HG03378 (cell line): ENCODE measurements around the gene PRCD.
"Not testable (repeated sequence)": the region's sequence is repeated elsewhere in the genome, so short reads cannot be mapped to it uniquely, and the experiment has no call there.

Experiments used
- ATAC-seq: cut with Tn5 transposase; IDR thresholded peaks from one replicate; pipeline ENCODE4 v1.9.1; 2021; ENCODE audit warnings: mild to moderate bottlenecking, moderate library complexity; ENCODE audit not compliant: unreplicated experiment

PRCD gene

DNA sequence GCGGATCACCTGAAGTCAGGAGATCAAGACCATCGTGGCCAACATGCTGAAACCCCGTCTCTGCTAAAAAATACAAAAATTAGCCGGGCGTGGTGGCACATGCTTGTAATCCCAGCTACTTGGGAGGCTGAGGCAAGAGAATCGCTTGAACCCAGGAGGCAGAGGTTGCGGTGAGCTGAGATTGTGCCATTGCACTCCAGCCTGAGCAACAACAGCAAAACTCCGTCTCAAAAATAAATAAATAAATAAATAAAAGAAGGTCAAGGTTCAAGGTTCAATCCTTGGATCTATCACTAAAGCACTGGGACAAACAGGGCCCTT, 14.4 kb upstream of the PRCD start:
- not testable (repeated sequence) for ATAC-seq

DNA sequence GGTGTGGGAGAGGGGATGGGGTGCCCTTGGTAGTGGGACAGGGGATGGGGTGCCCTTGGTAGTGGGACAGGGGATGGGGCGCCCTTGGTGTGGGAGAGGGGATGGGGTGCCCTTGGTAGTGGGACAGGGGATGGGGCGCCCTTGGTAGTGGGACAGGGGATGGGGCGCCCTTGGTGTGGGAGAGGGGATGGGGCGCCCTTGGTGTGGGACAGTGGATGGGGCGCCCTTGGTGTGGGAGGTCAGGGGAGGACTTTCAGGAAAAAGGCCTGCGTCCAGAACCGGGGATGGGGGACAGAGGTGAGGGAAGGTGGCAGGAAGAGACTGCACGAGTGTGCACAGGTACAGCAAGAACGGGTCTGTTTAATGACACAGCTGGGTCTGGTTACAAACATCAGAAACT, 12.8 kb upstream of the PRCD start:
- ATAC-seq: not testable (repeated sequence)

DNA sequence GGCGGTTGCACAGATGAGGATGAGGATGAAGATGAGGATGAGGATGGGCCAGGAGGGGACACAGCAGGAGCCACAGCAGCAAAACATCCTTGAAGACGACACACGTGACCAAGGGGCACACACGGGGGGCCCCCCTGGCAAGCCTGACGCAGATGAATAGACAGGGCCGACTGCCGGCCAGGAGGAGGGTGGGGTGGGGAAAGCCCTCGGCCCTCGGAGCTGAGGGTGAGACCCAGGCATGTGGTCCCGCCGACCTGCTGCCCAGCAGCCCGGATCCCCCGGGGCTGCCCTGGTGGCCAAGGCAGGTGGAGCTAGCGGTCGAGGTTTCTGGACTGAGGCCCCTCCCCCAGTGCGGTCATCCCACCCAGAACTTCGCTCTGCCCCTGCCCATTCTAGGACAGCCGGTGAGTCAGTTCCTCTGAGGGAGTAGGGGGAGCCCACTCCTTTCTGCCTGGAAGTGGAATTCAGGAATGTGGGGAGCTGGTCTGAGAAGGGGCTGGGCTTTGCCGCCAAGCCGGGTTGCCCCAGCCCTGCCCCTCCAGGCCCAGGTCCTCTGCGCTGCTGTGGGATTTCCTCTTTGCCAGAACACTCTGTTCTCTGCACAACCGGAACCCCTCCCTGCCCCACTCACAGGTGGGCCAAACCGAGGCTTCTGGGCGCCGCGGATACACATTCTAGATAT, 12.3 kb upstream of the PRCD start:
- ATAC-seq: peak; percentile 49

DNA sequence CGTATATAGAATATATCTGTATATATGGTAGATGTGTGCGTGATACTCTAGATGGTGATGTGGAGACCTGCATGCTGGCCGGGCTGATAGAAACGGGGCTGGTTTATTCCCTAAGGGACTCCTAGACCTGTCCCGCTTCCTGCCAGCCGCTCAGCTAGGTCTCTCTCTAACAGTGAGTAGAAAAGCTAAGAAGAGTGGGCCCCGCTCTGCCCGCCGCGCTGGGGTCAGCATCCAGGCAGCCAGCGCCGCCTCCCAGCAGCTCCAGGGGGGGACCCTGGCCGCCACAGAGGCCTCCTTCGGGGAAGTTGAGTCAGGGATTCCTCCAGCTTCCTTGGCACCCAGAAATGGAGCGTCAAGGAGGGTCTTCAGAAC, 11.7 kb upstream of the PRCD start:
- peak; percentile 34 for ATAC-seq

DNA sequence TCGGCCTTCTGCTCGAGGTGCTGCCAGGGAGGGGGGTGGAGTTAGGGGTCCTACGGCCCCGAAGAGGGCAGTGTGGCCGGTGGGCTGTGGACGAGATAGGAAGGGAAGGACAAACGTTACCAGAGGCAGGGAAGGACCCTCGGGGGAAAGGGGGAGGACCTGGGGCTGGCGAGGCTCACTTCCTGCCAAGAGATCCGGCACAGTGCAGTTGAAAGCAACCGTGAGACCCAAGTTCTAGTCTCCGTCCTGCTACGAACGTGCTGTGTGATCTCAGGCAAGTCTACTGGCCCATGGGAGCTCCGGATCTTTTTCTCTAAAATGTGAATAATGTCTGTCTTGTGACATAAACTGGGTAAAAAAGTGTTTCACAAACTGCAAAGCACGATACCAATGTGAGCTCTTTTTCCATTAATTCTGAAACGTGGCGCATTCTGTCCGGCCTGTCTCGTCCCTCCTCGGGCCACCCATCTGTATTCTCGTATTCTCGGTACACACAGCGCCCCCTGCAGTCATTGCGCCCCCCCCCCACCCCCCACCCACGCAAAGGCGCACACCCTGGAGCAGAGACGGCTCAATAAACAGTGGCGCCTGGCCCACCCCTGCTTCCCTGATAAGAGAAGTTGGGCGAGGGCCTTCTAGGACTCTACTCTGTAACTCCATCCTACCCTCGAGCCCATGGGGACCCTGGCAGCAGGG, 11.2 kb upstream of the PRCD start:
- no peak for ATAC-seq

DNA sequence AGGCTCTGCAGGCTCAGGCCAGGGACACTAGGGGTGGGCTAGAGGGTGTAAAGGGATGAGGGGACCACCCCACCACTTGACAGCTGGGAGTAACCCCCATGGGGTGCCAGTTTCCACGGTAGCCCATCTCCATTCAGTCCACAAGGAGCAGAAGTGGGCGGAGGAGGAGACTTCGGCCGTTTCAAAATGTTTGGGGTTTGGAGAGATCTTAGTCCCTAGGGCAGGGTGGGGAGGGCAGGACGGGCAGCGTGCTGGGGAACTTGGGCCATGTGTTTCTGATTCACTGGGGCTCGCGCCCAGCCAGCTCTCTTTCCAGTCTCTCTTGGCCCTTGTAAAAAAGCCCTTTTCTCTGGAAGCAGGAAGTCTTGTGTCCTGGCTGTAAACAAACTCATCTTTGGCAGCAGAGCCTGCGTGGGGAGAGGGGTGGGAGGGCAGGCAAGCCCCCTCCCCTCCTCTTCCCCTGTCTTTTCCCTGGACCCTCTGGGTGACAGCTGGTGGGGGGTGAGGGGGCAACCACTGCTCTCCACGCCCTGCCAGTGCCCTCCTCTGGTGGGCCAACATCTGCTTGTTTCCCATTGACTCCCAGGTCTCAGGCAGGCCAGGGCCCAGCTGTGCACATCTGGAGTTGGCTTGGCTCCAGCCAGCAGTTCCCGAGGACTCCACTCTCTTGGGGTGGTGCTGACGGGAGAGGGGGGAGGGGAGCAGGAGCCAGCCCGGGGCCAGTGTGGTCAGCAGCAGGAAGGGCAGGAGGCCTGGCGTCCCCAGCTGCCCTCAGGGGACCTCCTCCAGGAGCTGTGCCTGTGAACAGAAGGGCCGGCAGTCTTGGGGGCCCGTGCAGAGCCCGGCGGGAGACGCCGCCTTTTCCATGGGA, 10.4 kb upstream of the PRCD start:
- no peak for ATAC-seq

DNA sequence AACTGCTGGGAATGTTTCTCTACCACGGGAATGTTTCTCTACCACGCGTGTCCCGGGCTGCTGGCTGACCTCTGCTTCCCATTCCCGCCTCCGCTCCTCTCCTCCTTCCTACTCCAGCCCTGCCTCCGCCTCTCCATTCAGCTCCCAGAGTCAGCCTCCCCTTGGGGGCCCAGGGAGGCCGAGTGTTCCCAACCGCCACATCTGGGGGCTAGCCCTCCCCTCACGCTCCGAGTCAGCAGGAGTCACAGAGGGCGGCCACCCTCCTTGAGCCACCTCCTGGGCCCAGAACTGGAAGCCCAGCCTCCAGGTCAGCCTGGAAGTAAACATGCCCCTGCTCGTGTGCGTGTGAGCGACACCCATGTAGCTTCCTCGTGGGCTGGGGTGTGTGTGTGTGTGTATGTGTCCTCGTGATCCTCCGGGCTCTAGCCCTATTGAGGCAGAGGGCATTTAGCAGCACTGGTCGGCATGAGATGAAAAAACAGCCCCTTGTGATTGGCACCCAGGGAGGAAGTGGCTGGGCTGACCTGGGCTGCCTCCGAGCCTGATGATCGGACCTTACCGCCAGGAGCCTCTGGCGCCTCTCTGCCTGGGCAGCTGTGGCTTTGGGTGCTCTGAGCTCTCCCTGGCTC, 9.6 kb upstream of the PRCD start:
- ATAC-seq: no peak

DNA sequence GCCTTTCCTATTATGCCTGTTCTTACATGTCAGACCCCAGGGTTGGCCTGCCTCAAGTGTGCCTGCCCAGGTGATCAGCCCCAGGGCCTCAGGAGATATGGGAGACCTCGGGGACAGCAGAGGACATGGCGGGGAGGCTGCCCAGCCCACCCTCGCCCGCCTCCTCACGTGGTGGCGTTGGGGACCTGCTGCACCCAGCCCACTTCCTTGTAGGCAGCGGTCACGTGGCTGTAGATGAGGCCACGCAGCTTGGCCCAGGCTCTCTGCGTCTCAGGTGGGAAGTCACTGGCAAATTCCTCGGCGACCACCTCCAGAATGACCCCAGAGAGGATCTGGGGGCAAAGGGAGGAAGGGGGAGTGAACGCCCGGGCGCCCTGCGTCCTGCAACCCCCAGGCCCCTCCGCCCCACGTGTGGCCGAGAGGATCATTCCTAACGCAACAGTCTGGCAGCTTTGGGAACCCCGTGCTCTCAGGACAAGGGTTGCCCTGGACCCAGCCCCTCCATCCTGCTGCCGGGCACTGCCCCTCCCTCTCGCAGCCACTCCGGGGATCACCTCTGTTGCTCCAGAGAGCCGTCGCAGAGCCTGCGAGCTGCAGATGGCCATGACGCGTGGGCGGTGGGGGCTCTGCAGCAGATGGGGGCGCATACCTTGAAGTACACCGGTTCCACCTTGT, 8.9 kb upstream of the PRCD start:
- no peak for ATAC-seq

DNA sequence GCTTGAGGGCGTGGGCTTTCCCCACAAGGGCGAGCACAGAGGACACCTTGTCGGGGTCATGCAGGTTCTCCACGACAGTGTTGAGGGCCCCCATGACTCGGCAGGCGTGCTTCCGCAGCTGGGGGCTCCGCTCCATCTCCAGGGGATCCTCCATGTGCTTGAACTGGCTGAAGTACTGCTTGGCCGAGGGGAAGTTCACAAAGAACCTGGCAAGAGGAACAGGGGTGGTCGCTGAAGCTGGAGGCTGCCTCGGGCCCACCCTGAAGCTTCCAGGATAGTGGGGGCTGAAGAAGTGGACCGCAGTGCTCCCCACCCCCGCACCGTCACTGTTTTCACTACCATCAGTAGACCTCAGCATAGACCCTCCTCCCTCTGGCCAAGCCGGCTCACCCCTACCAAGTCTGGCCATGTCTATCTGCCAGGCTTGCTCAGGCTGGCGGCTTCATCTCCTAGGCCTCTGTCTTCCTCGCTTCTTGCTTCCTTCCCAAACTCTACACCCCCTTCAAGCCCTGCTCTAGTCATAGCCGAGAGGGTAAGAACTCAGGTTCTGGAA, 8.3 kb upstream of the PRCD start:
- ATAC-seq: no peak

DNA sequence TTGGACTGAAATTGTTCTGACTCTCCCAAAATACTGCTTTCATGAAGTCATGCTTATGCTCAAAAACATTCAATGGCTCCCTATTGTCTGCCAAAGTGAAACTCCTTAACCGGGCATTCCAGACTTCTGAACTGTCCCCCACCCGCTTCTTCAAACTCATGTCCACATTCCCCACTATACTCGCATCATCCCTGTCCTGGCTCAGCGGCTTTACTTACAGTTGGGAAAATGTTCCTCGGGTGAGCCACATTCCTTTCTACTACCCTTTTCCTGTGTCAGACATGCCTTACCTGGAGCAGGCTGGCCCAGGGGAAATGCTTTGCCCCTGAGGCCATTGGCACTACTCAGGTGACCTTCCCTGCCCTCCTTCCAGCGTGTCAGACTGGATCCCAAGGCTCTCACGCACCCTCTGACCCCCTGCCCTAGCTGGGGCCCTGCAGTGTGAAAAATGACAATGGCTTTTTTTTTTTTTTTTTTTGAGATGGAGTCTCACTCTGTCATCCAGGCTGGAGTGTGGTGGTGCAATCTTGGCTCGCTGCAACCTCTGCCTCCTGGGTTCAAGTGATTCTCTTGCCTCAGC, 7.7 kb upstream of the PRCD start:
- no peak for ATAC-seq

DNA sequence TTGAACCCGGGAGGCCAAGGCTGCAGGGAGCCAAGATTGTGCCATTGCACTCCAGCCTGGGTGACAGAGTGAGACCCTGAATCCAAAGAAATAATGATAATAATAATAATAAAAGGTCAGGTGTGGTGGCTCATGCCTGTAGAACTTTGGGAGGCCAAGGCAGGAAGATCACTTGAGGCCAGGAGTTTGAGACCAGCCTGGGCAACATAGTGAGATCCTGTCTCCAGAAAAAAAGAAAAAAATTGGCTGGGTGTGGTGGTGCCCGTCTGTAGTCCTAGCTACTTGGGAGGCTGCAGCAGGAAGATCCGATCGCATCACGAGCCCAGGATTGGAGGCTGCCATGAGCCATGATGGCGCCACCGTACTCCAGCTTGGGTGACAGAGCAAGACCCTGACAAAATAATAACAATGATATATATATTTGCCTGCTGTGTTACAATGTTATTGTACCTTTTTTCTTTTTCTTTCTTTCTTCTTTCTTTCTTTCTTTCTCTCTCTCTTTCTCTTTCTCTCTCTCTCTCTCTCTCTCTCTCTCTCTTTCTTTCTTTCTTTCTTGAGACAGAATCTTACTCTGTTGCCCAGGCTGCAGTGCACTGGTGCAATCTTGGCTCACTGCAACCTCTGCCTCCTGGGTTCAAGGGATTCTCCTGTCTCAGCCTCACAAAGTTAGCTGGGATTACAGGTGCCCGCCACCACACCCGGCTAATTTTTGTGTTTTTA, 6.0 kb upstream of the PRCD start:
- not testable (repeated sequence) for ATAC-seq

DNA sequence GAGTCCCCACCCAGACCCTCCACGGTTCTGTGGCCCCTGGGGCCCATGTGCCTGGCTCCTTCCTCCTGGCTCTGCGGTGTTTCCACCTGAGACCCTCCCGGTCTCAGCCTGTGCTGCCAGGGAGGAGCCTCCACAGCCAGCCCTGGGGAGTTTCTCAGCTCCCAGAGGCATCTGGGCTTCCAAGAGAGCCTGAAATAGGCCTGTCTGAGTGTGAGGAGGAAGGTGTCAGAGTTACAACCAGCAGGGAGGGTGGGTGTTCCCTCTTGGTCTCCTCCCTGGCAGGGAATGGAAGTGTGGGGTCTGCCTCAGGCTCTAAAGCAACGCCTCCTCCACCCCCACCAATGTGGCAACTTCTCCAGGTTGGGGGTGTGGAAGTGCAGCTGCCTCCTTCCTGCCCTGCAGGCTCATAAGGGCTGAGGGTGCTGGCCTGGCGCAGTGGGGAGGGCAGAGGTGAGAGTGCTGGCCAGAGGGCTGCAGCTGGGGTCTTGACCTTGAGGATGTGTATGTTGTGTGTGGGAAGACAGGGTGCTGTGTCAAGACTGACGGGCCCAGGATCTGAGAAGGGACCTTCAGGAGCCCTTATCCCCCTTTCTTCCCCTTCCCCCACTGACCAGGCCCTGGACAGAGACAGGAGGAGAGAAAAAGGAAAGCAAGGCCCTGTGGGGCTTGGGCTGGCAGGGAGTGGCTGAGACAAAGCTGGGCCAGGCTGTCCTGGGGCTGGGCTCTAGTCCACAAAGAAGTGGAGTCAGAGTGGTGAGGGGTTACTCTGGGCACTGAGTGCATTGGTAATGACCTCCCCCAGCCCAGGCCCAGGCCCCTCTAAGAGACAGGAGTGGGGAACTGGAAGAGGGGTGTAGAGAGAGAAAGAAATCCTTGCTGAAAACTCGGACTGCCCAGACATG, 4.8 kb upstream of the PRCD start:
- no peak for ATAC-seq

DNA sequence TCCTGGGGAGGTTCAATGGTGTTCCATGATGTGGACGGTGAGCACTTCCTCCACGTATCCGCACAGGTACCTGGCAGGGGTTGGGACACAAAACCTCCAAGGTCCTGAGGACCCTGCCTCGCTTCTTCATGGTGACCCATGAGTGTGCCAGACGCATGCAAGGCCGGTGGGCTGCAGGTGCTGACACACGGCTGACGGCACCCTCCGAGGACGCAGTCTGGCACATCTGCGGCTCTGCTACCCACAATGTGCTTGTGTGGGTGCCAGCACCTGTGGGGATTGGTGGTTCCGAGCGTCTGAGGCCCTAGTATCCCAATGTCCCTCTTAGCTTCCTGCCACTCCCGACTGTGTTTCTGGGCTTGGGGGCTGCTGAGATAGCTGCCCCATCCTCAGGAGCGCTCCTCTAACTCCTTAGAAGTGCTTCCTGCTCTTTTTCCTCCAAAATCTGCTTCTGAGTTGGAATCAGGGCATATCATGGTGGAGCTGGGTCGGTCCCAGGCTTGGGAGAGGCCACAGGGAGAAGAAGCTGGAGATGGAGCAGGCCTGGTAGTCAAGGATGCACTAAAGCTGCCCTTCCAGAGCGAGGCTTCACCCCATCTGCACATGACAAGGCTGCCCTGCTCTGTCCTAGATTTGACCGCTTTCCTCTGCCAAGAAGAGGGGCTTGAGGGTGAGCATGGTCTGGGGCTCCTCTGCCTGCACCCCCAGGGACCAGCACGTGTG, 3.9 kb upstream of the PRCD start:
- ATAC-seq: no peak

DNA sequence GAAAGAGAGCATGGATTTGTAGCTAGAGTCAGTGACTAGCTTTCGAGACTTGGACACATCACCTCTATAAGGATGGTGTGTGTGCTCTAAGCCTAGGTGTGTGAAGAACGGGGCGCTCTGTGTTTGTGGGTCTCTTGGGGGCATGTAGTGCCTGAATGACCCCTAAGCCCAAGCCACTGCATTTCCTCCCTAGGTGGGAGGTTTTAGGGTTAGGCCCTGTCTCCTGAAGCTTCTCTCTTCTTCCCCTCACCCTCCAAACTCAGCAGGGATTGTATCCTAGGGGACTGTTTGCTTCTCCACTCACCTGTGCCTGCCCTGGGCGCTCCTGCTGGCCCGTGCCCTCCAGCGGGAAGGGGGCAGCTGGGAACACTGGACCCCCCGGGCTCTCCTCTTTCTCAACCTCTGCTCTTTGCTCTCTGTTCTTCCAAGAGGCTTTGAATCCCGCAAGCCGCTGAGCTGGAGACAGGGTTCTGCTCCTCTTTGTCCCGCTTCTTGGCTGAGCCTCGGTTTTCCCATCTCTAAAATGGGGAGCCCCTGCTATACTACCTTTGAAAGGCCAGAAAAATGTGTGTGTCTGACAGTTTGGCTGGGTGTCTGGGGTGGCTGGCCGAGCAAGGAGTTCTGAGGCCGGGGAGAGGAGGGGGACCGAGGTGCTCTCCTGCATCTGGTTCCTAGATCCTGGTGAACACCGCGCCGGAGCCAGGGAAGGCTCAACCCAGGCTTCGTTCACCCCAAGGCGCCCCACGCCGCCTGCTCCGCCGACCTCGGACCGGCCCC, 3.1 kb upstream of the PRCD start:
- no peak for ATAC-seq

DNA sequence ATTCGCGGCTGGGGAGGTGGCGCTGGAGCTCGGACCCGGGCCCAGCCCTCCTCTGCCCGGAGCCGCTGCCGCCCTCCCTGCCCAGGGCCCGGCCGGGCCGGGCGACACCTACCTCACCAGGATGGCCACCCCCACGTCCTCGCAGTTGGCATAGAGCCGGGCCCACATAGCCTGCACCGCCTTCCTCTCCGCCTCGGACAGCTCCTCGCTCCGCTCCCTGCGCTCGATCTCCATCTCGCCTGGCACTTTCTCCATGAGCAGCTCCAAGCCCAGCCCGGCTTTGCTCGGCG, 2.6 kb upstream of the PRCD start:
- no peak for ATAC-seq

DNA sequence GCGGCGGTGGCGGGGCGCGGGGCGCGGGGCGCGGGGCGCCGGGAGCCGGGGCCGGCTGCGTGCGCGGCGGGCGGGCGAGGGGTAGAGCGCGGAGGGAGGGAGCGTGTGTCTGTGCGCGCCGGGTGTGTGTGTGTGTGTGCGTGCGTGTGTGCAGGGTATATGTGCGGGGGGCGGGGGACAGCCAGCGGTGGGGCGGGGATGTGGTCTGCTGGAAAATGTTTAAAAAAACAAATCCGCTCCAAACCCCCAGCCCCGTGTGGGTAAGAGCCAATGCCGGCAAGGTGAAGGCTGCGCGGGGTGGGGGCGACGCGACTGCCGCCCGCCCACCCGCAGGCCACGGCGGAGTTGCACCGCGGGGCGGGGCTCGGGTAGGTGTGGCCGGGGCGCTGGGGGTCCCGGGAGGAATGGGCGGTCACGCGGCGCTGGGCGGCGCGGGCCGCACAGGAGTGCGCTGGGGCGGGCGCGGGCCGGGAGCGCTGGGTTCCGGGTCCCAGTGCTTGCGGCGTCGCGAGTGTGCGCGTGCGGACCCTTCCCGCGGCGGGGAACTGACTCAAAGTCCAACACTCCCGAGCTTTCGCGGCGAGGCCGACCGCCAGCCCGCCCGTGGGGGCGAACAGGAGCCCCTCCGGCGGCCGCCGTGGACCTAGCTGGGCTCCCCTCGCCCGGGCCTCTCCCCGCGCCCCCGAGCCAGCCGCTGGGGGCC, 2.1 kb upstream of the PRCD start, which contains the start of gene CYGB:
Gene CYGB (minus strand): TSS at position 132 of the 703 bp plus-strand sequence. CDS start 167 bp downstream, outside the sequence.
- no peak for ATAC-seq
